ENCODE data around the gene TMIGD1. TPM values are rescaled to one million over a fixed set of nuclear protein-coding genes. Genes with fewer than 3 reads are reported as not detected.

Gene TMIGD1
- total and polyA plus RNA-seq, 2 of the 13 experiments (the other 11 are each of a cell fraction or from before 2014, with no cell fraction given): not detected

DNA sequence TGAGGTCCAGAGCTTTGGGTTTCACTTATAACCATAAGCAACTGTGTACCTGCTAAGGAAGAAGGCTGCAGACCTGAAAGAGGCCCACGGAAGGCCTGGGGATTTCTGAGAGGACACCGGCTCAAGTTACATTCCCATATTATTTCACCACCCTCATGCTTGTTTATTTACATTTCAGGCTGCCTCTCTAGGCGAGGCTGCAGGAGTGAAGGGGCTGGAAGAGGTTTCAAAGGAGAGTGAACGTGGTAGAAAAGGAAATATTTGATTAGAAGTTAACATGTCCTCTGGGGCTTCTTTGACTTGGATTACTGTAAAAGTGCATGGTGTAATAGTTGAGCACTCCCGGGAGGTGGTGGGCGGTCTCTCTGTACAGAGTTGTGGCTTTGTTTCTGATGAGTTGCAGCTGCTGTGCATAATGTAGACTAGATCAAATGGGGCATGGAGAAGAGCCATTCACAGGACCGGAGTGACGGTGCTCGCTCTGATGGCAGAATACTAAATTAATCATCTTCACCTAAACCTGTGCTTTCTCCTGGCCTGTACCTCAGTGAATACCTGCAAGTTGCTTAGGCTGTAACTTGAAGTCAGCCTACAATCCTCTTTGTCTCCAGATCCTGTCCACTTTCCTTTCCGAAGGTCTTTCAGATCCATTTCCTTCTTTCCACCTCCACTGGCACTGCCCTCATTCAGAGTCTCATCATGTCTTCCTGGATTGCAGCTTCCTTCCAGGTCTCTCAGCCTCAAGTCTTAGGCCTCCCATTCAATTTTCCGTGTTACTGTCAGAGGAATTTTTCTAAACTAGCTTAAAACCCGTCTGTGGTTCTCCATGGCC is 43.0 kb upstream of the TMIGD1 start (continued):
- peak; percentile 95 for TF ChIP-seq FOXK1 (CRISPR knock-in tag; IDR thresholded peaks at IDR 0.05; ENCODE audit: borderline replicate concordance, low read depth)
- no peak for TF ChIP-seq GABPA (IDR thresholded peaks at IDR 0.05; ENCODE audit: low read depth, low read length)
- 0 out of 2 replicates have a peak, but pooled peaks have one; percentile 26 for TF ChIP-seq GABPA (CRISPR knock-in tag; IDR thresholded peaks at IDR 0.05; ENCODE audit: low read depth)
- 0 out of 2 replicates have a peak, but pooled peaks have one; percentile 45 for TF ChIP-seq ZNF615 (CRISPR knock-in tag; IDR thresholded peaks at IDR 0.05; ENCODE audit: borderline replicate concordance)
- no peak for TF ChIP-seq MAZ (IDR thresholded peaks at IDR 0.05; ENCODE audit: borderline replicate concordance, low read depth, low read length)
- no peak for TF ChIP-seq MAZ (CRISPR knock-in tag; IDR thresholded peaks at IDR 0.05; ENCODE audit: low read depth)
- TF ChIP-seq TP53 (CRISPR knock-in tag; conservative IDR thresholded peaks at IDR 0.05): no peak
- TF ChIP-seq AKAP8 (CRISPR knock-in tag; IDR thresholded peaks at IDR 0.05): no peak
- TF ChIP-seq, protein P1, sequence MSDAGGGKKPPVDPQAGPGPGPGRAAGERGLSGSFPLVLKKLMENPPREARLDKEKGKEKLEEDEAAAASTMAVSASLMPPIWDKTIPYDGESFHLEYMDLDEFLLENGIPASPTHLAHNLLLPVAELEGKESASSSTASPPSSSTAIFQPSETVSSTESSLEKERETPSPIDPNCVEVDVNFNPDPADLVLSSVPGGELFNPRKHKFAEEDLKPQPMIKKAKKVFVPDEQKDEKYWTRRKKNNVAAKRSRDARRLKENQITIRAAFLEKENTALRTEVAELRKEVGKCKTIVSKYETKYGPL (CRISPR knock-in tag; IDR thresholded peaks at IDR 0.05): no peak
- TF ChIP-seq MATR3 (CRISPR knock-in tag; IDR thresholded peaks at IDR 0.05): no peak
- TF ChIP-seq HDAC6 (IDR thresholded peaks at IDR 0.05; ENCODE audit: low read depth, low read length): no peak
- TF ChIP-seq HDAC1 (CRISPR knock-in tag; IDR thresholded peaks at IDR 0.05): peak; percentile 59
- TF ChIP-seq, protein P2, sequence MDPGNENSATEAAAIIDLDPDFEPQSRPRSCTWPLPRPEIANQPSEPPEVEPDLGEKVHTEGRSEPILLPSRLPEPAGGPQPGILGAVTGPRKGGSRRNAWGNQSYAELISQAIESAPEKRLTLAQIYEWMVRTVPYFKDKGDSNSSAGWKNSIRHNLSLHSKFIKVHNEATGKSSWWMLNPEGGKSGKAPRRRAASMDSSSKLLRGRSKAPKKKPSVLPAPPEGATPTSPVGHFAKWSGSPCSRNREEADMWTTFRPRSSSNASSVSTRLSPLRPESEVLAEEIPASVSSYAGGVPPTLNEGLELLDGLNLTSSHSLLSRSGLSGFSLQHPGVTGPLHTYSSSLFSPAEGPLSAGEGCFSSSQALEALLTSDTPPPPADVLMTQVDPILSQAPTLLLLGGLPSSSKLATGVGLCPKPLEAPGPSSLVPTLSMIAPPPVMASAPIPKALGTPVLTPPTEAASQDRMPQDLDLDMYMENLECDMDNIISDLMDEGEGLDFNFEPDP (CRISPR knock-in tag; conservative IDR thresholded peaks at IDR 0.05): no peak
- no peak for TF ChIP-seq KMT2B (CRISPR knock-in tag; IDR thresholded peaks at IDR 0.05)
- TF ChIP-seq ISL2 (CRISPR knock-in tag; IDR thresholded peaks at IDR 0.05): peak; percentile 47; the same call in 1 of the 2 replicates
- TF ChIP-seq SAP130 (CRISPR knock-in tag; IDR thresholded peaks at IDR 0.05; ENCODE audit: low read depth): peak; percentile 90
- no peak for TF ChIP-seq BORCS8-MEF2B (CRISPR knock-in tag; IDR thresholded peaks at IDR 0.05)
- peak; percentile 55; the same call in 1 of the 2 replicates for TF ChIP-seq KAT7 (CRISPR knock-in tag; IDR thresholded peaks at IDR 0.05; ENCODE audit: borderline replicate concordance)
- 0 out of 2 replicates have a peak, but pooled peaks have one; percentile 37 for TF ChIP-seq MXD4 (CRISPR knock-in tag; IDR thresholded peaks at IDR 0.05)
- TF ChIP-seq, protein P3, sequence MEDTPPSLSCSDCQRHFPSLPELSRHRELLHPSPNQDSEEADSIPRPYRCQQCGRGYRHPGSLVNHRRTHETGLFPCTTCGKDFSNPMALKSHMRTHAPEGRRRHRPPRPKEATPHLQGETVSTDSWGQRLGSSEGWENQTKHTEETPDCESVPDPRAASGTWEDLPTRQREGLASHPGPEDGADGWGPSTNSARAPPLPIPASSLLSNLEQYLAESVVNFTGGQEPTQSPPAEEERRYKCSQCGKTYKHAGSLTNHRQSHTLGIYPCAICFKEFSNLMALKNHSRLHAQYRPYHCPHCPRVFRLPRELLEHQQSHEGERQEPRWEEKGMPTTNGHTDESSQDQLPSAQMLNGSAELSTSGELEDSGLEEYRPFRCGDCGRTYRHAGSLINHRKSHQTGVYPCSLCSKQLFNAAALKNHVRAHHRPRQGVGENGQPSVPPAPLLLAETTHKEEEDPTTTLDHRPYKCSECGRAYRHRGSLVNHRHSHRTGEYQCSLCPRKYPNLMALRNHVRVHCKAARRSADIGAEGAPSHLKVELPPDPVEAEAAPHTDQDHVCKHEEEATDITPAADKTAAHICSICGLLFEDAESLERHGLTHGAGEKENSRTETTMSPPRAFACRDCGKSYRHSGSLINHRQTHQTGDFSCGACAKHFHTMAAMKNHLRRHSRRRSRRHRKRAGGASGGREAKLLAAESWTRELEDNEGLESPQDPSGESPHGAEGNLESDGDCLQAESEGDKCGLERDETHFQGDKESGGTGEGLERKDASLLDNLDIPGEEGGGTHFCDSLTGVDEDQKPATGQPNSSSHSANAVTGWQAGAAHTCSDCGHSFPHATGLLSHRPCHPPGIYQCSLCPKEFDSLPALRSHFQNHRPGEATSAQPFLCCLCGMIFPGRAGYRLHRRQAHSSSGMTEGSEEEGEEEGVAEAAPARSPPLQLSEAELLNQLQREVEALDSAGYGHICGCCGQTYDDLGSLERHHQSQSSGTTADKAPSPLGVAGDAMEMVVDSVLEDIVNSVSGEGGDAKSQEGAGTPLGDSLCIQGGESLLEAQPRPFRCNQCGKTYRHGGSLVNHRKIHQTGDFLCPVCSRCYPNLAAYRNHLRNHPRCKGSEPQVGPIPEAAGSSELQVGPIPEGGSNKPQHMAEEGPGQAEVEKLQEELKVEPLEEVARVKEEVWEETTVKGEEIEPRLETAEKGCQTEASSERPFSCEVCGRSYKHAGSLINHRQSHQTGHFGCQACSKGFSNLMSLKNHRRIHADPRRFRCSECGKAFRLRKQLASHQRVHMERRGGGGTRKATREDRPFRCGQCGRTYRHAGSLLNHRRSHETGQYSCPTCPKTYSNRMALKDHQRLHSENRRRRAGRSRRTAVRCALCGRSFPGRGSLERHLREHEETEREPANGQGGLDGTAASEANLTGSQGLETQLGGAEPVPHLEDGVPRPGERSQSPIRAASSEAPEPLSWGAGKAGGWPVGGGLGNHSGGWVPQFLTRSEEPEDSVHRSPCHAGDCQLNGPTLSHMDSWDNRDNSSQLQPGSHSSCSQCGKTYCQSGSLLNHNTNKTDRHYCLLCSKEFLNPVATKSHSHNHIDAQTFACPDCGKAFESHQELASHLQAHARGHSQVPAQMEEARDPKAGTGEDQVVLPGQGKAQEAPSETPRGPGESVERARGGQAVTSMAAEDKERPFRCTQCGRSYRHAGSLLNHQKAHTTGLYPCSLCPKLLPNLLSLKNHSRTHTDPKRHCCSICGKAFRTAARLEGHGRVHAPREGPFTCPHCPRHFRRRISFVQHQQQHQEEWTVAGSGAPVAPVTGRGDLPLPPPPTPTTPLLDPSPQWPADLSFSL (CRISPR knock-in tag; IDR thresholded peaks at IDR 0.05): no peak
- TF ChIP-seq NCOR1 (IDR thresholded peaks at IDR 0.05; ENCODE audit: borderline replicate concordance, low read length): peak; percentile 46; the same call in 1 of the 2 replicates
- TF ChIP-seq, protein P4, sequence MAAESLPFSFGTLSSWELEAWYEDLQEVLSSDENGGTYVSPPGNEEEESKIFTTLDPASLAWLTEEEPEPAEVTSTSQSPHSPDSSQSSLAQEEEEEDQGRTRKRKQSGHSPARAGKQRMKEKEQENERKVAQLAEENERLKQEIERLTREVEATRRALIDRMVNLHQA (CRISPR knock-in tag; IDR thresholded peaks at IDR 0.05): no peak
